Neuron (in vitro differentiated cells): ENCODE results near the gene PPP1CB.
"Not testable (repeated sequence)": the region's sequence is repeated elsewhere in the genome, so short reads cannot be mapped to it uniquely, and the experiment has no call there.

Source experiments
- H2AFZ ChIP-seq: one replicate; pipeline ENCODE4 v1.6.1; 2013; ENCODE audit warnings: low read depth, mild to moderate bottlenecking, inconsistent platforms, low read length, moderate library complexity
- H3K27me3 ChIP-seq: one replicate; pipeline ENCODE4 v1.6.1; 2013; ENCODE audit warnings: low read length; ENCODE audit not compliant: insufficient read depth
- H3K36me3 ChIP-seq: one replicate; pipeline ENCODE4 v1.6.1; 2013; ENCODE audit warnings: low read length; ENCODE audit not compliant: insufficient read depth
- H3K4me1 ChIP-seq: one replicate; pipeline ENCODE4 v1.6.1; 2013; ENCODE audit warnings: low read length; ENCODE audit not compliant: insufficient read depth
- H3K4me3 ChIP-seq: 2 replicates; pipeline ENCODE4 v1.5.1; 2013; ENCODE audit warnings: mild to moderate bottlenecking, low read length, moderate library complexity
- H3K9me3 ChIP-seq: one replicate; pipeline ENCODE4 v1.6.1; 2013; ENCODE audit warnings: low read length

Gene PPP1CB

DNA sequence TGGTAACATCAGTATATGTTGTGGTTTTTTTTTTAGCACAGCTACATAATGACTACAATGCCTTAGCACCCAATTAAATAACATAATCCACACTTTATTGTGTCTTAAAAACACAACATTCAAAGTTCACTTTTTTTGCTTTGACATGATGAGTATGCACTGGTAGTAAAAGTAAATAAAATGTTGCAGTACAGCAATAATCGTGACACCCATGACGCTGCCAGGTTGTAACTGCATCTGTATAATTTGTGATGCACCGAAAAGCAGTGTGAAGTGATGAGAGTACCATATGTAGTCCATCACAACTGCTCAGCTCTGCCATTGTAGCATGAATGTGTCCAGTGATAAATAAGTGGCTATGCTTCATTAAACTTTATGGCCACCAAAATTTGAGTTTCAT is 15.7 kb downstream of the PPP1CB start:
- H3K4me1 ChIP-seq: no peaks in the 10 kb centered on the region
- no peak overlapping the region for H2AFZ ChIP-seq
- H3K9me3 ChIP-seq: peaks cover 6% of the 10 kb centered on the region
- no peaks in the 10 kb centered on the region for H3K27me3 ChIP-seq
- peaks cover 4% of the 10 kb centered on the region for H3K36me3 ChIP-seq
- H3K4me3 ChIP-seq: no peak overlapping the region

- H3K4me3 ChIP-seq: no peak overlapping the region
- H2AFZ ChIP-seq: no peak overlapping the region
- H3K36me3 ChIP-seq: no peaks in the 10 kb centered on the region
- peaks cover 6% of the 10 kb centered on the region for H3K9me3 ChIP-seq
- no peaks in the 10 kb centered on the region for H3K4me1 ChIP-seq
- no peaks in the 10 kb centered on the region for H3K27me3 ChIP-seq
Observed at GRCh38 chr2:28768422-28768821, 16.8 kb downstream of the PPP1CB start.

DNA sequence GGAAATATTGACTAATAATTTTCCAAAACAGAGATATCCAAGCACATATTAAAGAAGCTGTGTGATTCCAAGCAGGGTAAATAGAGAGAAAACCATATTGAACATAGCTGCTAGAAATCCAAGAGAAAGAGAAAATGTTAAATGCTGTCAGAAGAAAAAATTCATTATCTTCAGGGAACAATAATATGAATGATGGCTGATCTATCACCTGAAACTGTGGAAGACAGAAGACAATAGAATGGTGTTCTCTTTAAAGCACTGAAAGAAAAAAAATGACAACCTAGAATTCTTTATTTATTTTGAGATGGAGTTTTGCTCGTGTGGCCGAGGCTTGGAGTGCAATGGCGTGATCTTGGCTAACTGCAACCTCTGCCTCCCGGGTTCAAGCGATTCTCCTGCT is 17.3 kb downstream of the PPP1CB start:
- Histone ChIP-seq H3K4me1 (no peaks in the 10 kb centered on the region), H3K27me3 (no peaks in the 10 kb centered on the region), H3K36me3 (no peaks in the 10 kb centered on the region), H2AFZ (no peak overlapping the region), H3K9me3 (peaks cover 6% of the 10 kb centered on the region), H3K4me3 (no peak overlapping the region)

GRCh38 chr2:28772351-28772750 is 20.7 kb downstream of the PPP1CB start:
- peaks cover 6% of the 10 kb centered on the region for H3K9me3 ChIP-seq
- peaks cover 10% of the 10 kb centered on the region for H3K36me3 ChIP-seq
- H3K4me1 ChIP-seq: no peaks in the 10 kb centered on the region
- no peaks in the 10 kb centered on the region for H3K27me3 ChIP-seq
- no peak overlapping the region for H2AFZ ChIP-seq
- H3K4me3 ChIP-seq: no peak overlapping the region

DNA sequence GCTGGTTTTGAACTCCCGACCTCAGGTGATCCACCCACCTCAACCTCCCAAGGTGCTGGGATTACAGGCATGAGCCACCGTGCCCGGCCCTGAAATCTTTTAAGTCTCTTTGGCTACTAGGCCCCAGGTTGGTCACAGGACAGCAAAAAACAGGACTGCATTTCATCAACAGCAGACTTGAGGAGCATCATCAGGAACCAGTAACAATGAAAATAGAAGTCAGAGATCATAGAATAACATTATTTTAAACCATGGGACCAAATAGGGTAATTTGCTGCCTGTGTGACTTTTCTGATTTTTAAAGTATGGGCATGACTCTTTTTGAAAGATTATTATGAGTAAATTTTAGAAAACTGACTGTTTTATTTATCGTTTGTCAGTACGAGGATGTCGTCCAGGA is 24.8 kb downstream of the PPP1CB start:
- no peaks in the 10 kb centered on the region for H3K27me3 ChIP-seq
- H3K4me1 ChIP-seq: no peaks in the 10 kb centered on the region
- no peak overlapping the region for H2AFZ ChIP-seq
- no peak overlapping the region for H3K4me3 ChIP-seq
- H3K36me3 ChIP-seq: peaks cover 47% of the 10 kb centered on the region
- no peaks in the 10 kb centered on the region for H3K9me3 ChIP-seq

- H3K4me3 ChIP-seq: no peak overlapping the region
- no peak overlapping the region for H2AFZ ChIP-seq
- H3K27me3 ChIP-seq: no peaks in the 10 kb centered on the region
- H3K36me3 ChIP-seq: peaks cover 66% of the 10 kb centered on the region
- H3K9me3 ChIP-seq: no peaks in the 10 kb centered on the region
- H3K4me1 ChIP-seq: no peaks in the 10 kb centered on the region
Observed at GRCh38 chr2:28778392-28778791, 26.8 kb downstream of the PPP1CB start.

DNA sequence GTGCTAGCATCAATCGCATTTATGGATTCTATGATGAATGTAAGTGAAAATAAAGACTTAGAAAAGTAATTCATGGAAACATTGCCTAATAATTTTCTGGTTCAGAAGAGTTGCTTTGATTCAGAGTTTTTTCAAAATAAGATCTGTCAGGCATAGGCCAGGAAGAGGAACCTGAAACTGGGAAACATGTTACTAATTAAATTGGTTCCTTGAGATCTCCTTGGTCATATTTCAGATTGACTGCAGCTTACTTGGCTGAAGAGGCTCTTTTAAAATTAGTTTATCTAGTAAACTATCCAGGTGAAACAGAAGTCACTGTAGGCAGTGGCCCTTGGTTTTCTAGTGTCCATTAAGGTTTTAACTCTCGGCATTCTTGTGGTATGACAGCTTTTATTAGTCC is 27.4 kb downstream of the PPP1CB start:
- Histone ChIP-seq H2AFZ (no peak overlapping the region), H3K4me1 (no peaks in the 10 kb centered on the region), H3K36me3 (peaks cover 72% of the 10 kb centered on the region), H3K4me3 (no peak overlapping the region), H3K9me3 (no peaks in the 10 kb centered on the region), H3K27me3 (no peaks in the 10 kb centered on the region)

GRCh38 chr2:28780496-28780895 is 28.9 kb downstream of the PPP1CB start:
- Histone ChIP-seq H3K9me3 (no peaks in the 10 kb centered on the region), H3K27me3 (no peaks in the 10 kb centered on the region), H3K36me3 (peaks cover 80% of the 10 kb centered on the region), H3K4me3 (no peak overlapping the region), H2AFZ (no peak overlapping the region), H3K4me1 (no peaks in the 10 kb centered on the region)

DNA sequence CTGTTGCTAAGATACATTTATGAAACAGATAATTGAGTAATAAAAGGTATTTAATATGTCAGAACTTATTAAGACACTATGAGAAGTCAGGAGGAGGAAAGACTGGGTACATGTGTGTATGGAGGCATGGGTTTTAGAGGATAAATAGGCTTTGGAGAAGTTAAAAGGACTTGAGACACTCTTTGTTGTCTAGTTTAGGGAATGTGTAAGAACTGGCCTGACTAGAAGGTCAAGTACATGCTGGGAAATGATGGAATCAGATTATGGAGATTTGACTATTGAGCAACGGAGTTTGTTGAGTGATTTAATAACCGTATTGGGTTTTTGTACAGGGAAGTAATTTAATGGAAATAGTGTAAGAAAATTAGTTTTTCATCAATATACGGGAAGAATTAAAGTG is 30.8 kb downstream of the PPP1CB start:
- Histone ChIP-seq H3K36me3 (peaks cover 85% of the 10 kb centered on the region), H2AFZ (no peak overlapping the region), H3K4me1 (no peaks in the 10 kb centered on the region), H3K27me3 (no peaks in the 10 kb centered on the region), H3K9me3 (no peaks in the 10 kb centered on the region), H3K4me3 (no peak overlapping the region)

DNA sequence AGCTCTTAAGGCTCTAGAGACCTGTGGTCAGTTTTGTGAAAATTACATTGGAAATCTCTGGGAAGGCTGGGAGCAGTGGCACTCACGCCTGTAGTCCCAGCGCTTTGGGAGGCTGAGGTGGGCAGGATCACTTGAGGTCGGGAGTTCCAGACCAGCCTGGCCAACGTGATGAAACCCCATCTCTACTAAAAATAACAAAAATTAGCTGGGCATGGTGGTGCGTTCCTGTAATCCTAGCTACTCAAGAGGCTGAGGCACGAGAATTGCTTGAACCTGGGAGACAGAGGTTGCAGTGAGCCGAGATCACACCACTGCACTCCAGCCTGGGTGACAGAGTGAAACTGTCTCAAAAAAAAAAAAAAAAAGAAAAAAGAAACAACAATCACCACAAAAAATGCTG is 32.9 kb downstream of the PPP1CB start:
- H3K4me3 ChIP-seq, H3K4me1 ChIP-seq, H2AFZ ChIP-seq, H3K9me3 ChIP-seq, H3K27me3 ChIP-seq: not testable (repeated sequence)
- H3K36me3 ChIP-seq: peaks cover 80% of the 10 kb centered on the region

DNA sequence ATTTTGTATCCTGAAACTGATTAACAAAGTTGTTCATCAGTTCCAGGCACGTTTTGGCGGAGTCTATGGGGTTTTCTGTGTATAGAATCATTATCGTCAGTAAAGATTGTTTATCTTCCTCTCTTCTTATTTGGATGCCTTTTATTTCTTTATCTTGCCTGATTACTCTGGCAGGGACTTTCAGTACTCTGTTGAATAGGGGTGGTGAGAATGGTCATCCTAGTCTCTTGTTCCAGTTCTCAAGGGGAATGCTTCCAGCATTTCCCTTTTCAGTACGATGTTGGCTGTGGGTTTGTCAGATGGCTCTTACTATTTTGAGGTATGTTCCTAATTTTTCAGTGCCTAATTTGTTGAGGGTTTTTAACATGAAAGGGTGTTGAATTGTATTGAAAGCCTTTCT is 45.0 kb downstream of the PPP1CB start:
- Histone ChIP-seq H3K4me1 (no peaks in the 10 kb centered on the region), H3K36me3 (peaks cover 83% of the 10 kb centered on the region), H3K4me3 (no peak overlapping the region)

DNA sequence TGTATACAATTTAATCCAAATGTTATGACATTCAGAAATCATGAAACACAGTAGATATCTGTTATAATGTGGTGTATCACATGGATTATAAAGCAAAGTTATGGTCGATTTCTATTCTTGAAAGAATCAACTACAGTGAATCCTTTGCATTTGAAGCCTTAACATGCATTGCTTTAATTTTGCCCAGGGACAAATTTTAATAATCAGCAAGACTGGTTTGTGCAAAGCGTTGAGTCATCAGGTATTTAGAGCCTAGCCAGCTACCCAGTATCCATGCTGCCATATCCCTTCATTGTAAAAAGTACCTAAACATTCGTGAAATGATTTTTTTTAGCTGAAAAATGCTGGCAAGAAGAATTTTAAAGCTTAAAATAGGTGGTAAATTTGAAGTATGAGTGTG is 50.1 kb downstream of the PPP1CB start:
- no peaks in the 10 kb centered on the region for H3K4me1 ChIP-seq
- H3K9me3 ChIP-seq: peaks cover under 1% of the 10 kb centered on the region
- H3K27me3 ChIP-seq: no peaks in the 10 kb centered on the region
- H3K36me3 ChIP-seq: peaks cover 68% of the 10 kb centered on the region
- no peak overlapping the region for H2AFZ ChIP-seq
- H3K4me3 ChIP-seq: no peak overlapping the region

More for the DNA sequence above, 45.0 kb downstream of the PPP1CB start:
- Histone ChIP-seq H3K9me3 (peaks cover 16% of the 10 kb centered on the region), H3K27me3 (no peaks in the 10 kb centered on the region), H2AFZ (no peak overlapping the region)

- Histone ChIP-seq H3K36me3 (peaks cover 64% of the 10 kb centered on the region), H3K4me1 (no peaks in the 10 kb centered on the region), H3K27me3 (no peaks in the 10 kb centered on the region), H3K4me3 (no peak overlapping the region), H3K9me3 (no peaks in the 10 kb centered on the region), H2AFZ (no peak overlapping the region)
Observed at GRCh38 chr2:28802975-28803429, 51.4 kb downstream of the PPP1CB start.

- H2AFZ ChIP-seq: no peak overlapping the region
- H3K36me3 ChIP-seq: peaks cover 18% of the 10 kb centered on the region
- H3K4me3 ChIP-seq: no peak overlapping the region
- H3K9me3 ChIP-seq: peaks cover 8% of the 10 kb centered on the region
- no peaks in the 10 kb centered on the region for H3K4me1 ChIP-seq
- no peaks in the 10 kb centered on the region for H3K27me3 ChIP-seq
Observed at GRCh38 chr2:28809927-28810326, 58.3 kb downstream of the PPP1CB start.
